Right lobe of liver (tissue), 6 donors: ENCODE results near the gene PSMB2. TPM values are rescaled to one million over a fixed set of nuclear protein-coding genes. Genes with fewer than 3 reads are reported as not detected.
"Not testable (repeated sequence)": the region's sequence is repeated elsewhere in the genome, so short reads cannot be mapped to it uniquely, and the experiment has no call there.

ENCODE experiments used
- ATAC-seq, 4 donors: fragments of 200-7000 bp; cut with Tn5 transposase; one replicate each; pipeline ENCODE4 v1.9.1; 2020; ENCODE audit warnings: mild to moderate bottlenecking in 4 of 4, moderate library complexity in 4 of 4
- DNase-seq, 3 donors: peaks; one replicate each; pipeline ENCODE4 v3.0.0-alpha.2; 2020
- H3K27ac ChIP-seq, 3 donors: fragments of 200-600 bp; one replicate each; pipeline ENCODE4 v1.8.0; 2022
- H3K27me3 ChIP-seq, 2 donors: fragments of 200-600 bp; one replicate each; pipeline ENCODE4 v1.8.0; 2022
- H3K36me3 ChIP-seq, 4 donors: fragments of 200-600 bp; sonication (generic) in 1 of 4; one replicate each; pipeline versions ENCODE4 v1.5.1 to v1.8.0; 2017 to 2022; ENCODE audit warnings: control low read depth in 1 of 4
- H3K4me1 ChIP-seq, 4 donors: fragments of 200-600 bp; sonication (generic) in 1 of 4; one replicate each; pipeline versions ENCODE4 v1.5.1 to v1.8.0; 2017 to 2022; ENCODE audit warnings: control low read depth in 1 of 4
- H3K4me3 ChIP-seq, 3 donors: fragments of 200-600 bp; one replicate each; pipeline ENCODE4 v1.8.0; 2022
- H3K9me3 ChIP-seq, 4 donors: fragments of 200-600 bp; sonication (generic) in 1 of 4; one replicate each; pipeline versions ENCODE4 v1.5.1 to v1.8.0; 2017 to 2022; ENCODE audit warnings: control low read depth in 1 of 4
- CTCF ChIP-seq, 4 donors: fragments of 200-600 bp in 3 of 4; fragments of 450-650 bp in 1 of 4; IDR thresholded peaks; one replicate each; pipeline versions ENCODE4 v1.5.1 to v1.8.0; 2016 to 2022; ENCODE audit warnings: antibody characterized with exemption in 4 of 4, mild to moderate bottlenecking in 2 of 4
- POLR2A ChIP-seq: fragments of 450-650 bp; IDR thresholded peaks from one replicate; pipeline ENCODE4 v1.6.1; 2017; ENCODE audit warnings: antibody characterized with exemption, mild to moderate bottlenecking
- WGBS: methylation state at CpG from one replicate; pipeline ENCODE4 v1.1.6; 2018; ENCODE audit warnings: low coverage, low lambda C conversion rate; ENCODE audit not compliant: insufficient coverage; ENCODE audit errors: missing lambda C conversion rate; 5-methylcytosine and 5-hydroxymethylcytosine counted together
- intact Hi-C, 2 donors: fragments of 100-400 bp; cut with DNase I; formaldehyde crosslinking; loops; one replicate each; pipeline versions ENCODE4 v1.11.2 to v1.14.1; 2022
- long read RNA-seq: library from polyadenylated mRNA; unstranded; transcript quantifications from one replicate; pipeline ENCODE4 v2.0.0, GENCODE V29; 2019
- total RNA-seq, 6 experiments: library from RNA; depleted of rRNA in 2 of 6; stranded (reverse); fragments of >200 nt in 2 of 6; fragmentation: NEBNext Ultra II Directional in 3 of 6; extraction: Animal tissue kit (Norgen Biotek cat#: 25700) in 3 of 6; gene quantifications; one replicate each; pipeline versions ENCODE4 v1.1.0 to v1.2.4, GENCODE V29; 2016 to 2023
- donor health status: DM: no; HTN: yes; CAD: no.
- donor health status: DM: no; HTN: no; CAD: no.
- donor health status: DM: no; HTN: no; CAD: no.
- donor health status: DM: no; HTN: yes; CAD: no.
- donor health status: DM: no; HTN: yes; CAD: no.

Gene PSMB2
- 10 to 100 TPM; 41.7 to 54.6 (median 48.3) TPM for total RNA-seq
- long read RNA-seq, transcript PSMB2-201 (6 exons, 2,701 nt) = major isoform, 51 of 54 reads
- long read RNA-seq, partial matches to known transcripts = 0 of 54 reads
- long read RNA-seq, other reads (novel, unspliced or antisense) = 3 of 54 reads

- peak; percentile 95 to 96 (median 96) for DNase-seq
- H3K27ac ChIP-seq = peak within 1 kb of the TSS; percentile 73 to 91 (median 74)
- TF ChIP-seq CTCF (IDR thresholded peaks at IDR 0.05) (no peak), POLR2A (peak; percentile 85)
- H3K4me1 ChIP-seq = peaks cover 0 to 34% (median under 1%) of the 10 kb centered on the region in 4 donors
- H3K27me3 ChIP-seq = no peaks in the 10 kb centered on the region
- peaks cover 0 to under 1% (median 0%) of the 10 kb centered on the region in 4 donors for H3K36me3 ChIP-seq
- intact Hi-C loops = no loop called here
- 0% methylated on average over 18 of the region's 43 CpGs for WGBS
- ATAC-seq = peak; percentile 91 to 94 (median 94)
- H3K4me3 ChIP-seq = peak within 1 kb of the TSS; percentile 90 to 98 (median 95)
- H3K9me3 ChIP-seq = no peaks in the 10 kb centered on the region
Observed at GRCh38 chr1:35641233-35641866, at the start of gene PSMB2. PSMB2 (minus strand) TSS chr1:35641526; CDS start chr1:35641432, 94 bp downstream.

GRCh38 chr1:35691080-35691479, 49.8 kb upstream of the PSMB2 start:
- Histone ChIP-seq H3K4me1 (no peaks in the 10 kb centered on the region), H3K27me3 (no peaks in the 10 kb centered on the region), H3K36me3 (no peaks in the 10 kb centered on the region), H3K4me3 (no peak overlapping the region), H3K9me3 (no peaks in the 10 kb centered on the region), H3K27ac (no peak overlapping the region)
- DNase-seq (no peak), ATAC-seq (no peak)
- WGBS = 23% methylated on average over 5 of the region's 9 CpGs
- intact Hi-C loops = no loop called here
- TF ChIP-seq POLR2A (no peak), CTCF (IDR thresholded peaks at IDR 0.05) (no peak)

GRCh38 chr1:35690103-35690502, 48.8 kb upstream of the PSMB2 start:
- H3K4me1 ChIP-seq, H3K27me3 ChIP-seq, intact Hi-C loops, ATAC-seq, H3K36me3 ChIP-seq, DNase-seq, H3K9me3 ChIP-seq, H3K4me3 ChIP-seq, H3K27ac ChIP-seq: not testable (repeated sequence)
- WGBS = 83% methylated on average over 4 of the region's 4 CpGs

- no peaks in the 10 kb centered on the region for H3K4me1 ChIP-seq
- H3K27me3 ChIP-seq = no peaks in the 10 kb centered on the region
- TF ChIP-seq POLR2A = no peak
- no peak for TF ChIP-seq CTCF (IDR thresholded peaks at IDR 0.05)
- H3K27ac ChIP-seq = no peak overlapping the region
- intact Hi-C loops = no loop called here
- H3K9me3 ChIP-seq = no peaks in the 10 kb centered on the region
- no peaks in the 10 kb centered on the region for H3K36me3 ChIP-seq
- WGBS = 75% methylated on average over 5 of the region's 5 CpGs
- no peak overlapping the region for H3K4me3 ChIP-seq
- no peak for DNase-seq
- no peak for ATAC-seq
Observed at GRCh38 chr1:35688161-35688560, 46.8 kb upstream of the PSMB2 start.

GRCh38 chr1:35683012-35683411, 41.7 kb upstream of the PSMB2 start:
- 53% methylated on average over 5 of the region's 5 CpGs for WGBS

More at GRCh38 chr1:35683012-35683411, 41.7 kb upstream of the PSMB2 start:
- TF ChIP-seq POLR2A (no peak), CTCF (IDR thresholded peaks at IDR 0.05) (no peak)
- Histone ChIP-seq H3K27ac (no peak overlapping the region), H3K9me3 (no peaks in the 10 kb centered on the region), H3K4me3 (no peak overlapping the region), H3K27me3 (no peaks in the 10 kb centered on the region), H3K4me1 (no peaks in the 10 kb centered on the region), H3K36me3 (no peaks in the 10 kb centered on the region)
- DNase-seq = no peak
- intact Hi-C loops = no loop called here
- no peak for ATAC-seq
